ENCODE data around the gene CCDC134.

CCDC134 gene

GRCh38 chr22:41845380-41846267, 45.1 kb downstream of the CCDC134 start:
- no peak for TF ChIP-seq CTCF (IDR thresholded peaks at IDR 0.05; ENCODE audit: borderline replicate concordance, control extremely low read depth, extremely low read depth, insufficient read depth, missing control alignments)
- DNase-seq (ENCODE audit: low spot score) = no peak
- in situ Hi-C loops (cut with MboI; ENCODE audit: low sequenced_read_pairs, unreplicated experiment) = no loop called here

GRCh38 chr22:41846268-41846987, 45.9 kb downstream of the CCDC134 start:
- TF ChIP-seq CTCF (IDR thresholded peaks at IDR 0.05; ENCODE audit: borderline replicate concordance, control extremely low read depth, extremely low read depth, insufficient read depth, missing control alignments) = no peak
- no peak for DNase-seq (ENCODE audit: low spot score)
- in situ Hi-C loops (cut with MboI; ENCODE audit: low sequenced_read_pairs, unreplicated experiment) = no loop called here

- no peak for TF ChIP-seq CTCF (IDR thresholded peaks at IDR 0.05; ENCODE audit: borderline replicate concordance, control extremely low read depth, extremely low read depth, insufficient read depth, missing control alignments)
- DNase-seq (ENCODE audit: low spot score) = no peak
- in situ Hi-C loops (cut with MboI; ENCODE audit: low sequenced_read_pairs, unreplicated experiment) = no loop called here
Measured at GRCh38 chr22:41847300-41847699, 46.8 kb downstream of the CCDC134 start.

- in situ Hi-C loops (cut with MboI; ENCODE audit: low sequenced_read_pairs, unreplicated experiment) = no loop called here
- no peak for TF ChIP-seq CTCF (IDR thresholded peaks at IDR 0.05; ENCODE audit: borderline replicate concordance, control extremely low read depth, extremely low read depth, insufficient read depth, missing control alignments)
- DNase-seq (ENCODE audit: low spot score) = no peak
Measured at GRCh38 chr22:41848468-41848867, 48.0 kb downstream of the CCDC134 start.

- TF ChIP-seq CTCF (IDR thresholded peaks at IDR 0.05; ENCODE audit: borderline replicate concordance, control extremely low read depth, extremely low read depth, insufficient read depth, missing control alignments) = no peak
- in situ Hi-C loops (cut with MboI; ENCODE audit: low sequenced_read_pairs, unreplicated experiment) = no loop called here
- DNase-seq (ENCODE audit: low spot score) = no peak
Measured at GRCh38 chr22:41856469-41856868, 56.0 kb downstream of the CCDC134 start.

- in situ Hi-C loops (cut with MboI; ENCODE audit: low sequenced_read_pairs, unreplicated experiment) = no loop called here
- TF ChIP-seq CTCF (IDR thresholded peaks at IDR 0.05; ENCODE audit: borderline replicate concordance, control extremely low read depth, extremely low read depth, insufficient read depth, missing control alignments) = peak; percentile 59
- DNase-seq (ENCODE audit: low spot score) = peak; percentile 63
Measured at GRCh38 chr22:41857155-41857859, 56.8 kb downstream of the CCDC134 start.

All from GM13976 (cell line).